Neural cell (in vitro differentiated cells): Measurements from ENCODE around the gene HS2ST1.
"Not testable (repeated sequence)": the region's sequence is repeated elsewhere in the genome, so short reads cannot be mapped to it uniquely, and the experiment has no call there.

Source experiments
- CTCF ChIP-seq: fragments of 450-650 bp; IDR thresholded peaks from 2 replicates; pipeline ENCODE4 v1.5.1; 2014; ENCODE audit warnings: antibody characterized with exemption, mild to moderate bottlenecking, moderate library complexity; ENCODE audit not compliant: poor library complexity, severe bottlenecking
- EZH2 ChIP-seq: fragments of 200-600, 300-800 bp; shearing (Covaris generic), sonication (generic); IDR thresholded peaks from 2 replicates; pipeline ENCODE4 v1.6.1; 2014; ENCODE audit warnings: antibody characterized with exemption, low read length, borderline replicate concordance, mild to moderate bottlenecking; ENCODE audit not compliant: insufficient read depth, poor library complexity, severe bottlenecking
- MXI1 ChIP-seq: fragments of 450-650 bp; conservative IDR thresholded peaks from 2 replicates; pipeline ENCODE4 v1.6.1; 2014; ENCODE audit warnings: antibody characterized with exemption, mild to moderate bottlenecking; ENCODE audit not compliant: poor library complexity, severe bottlenecking
- POLR2AphosphoS5 ChIP-seq: IDR thresholded peaks from 2 replicates; pipeline ENCODE4 v1.6.1; 2012
- SMC3 ChIP-seq: fragments of 450-650 bp; conservative IDR thresholded peaks from 2 replicates; pipeline ENCODE4 v1.6.1; 2014; ENCODE audit warnings: antibody characterized with exemption, mild to moderate bottlenecking, moderate library complexity; ENCODE audit not compliant: poor library complexity

GRCh38 chr1:87027561-87027960, 113.1 kb downstream of the HS2ST1 start:
- TF ChIP-seq SMC3, EZH2, CTCF, POLR2AphosphoS5, MXI1: not testable (repeated sequence)
